ENCODE results near the gene JADE2. TPM values are rescaled to one million over a fixed set of nuclear protein-coding genes. Genes with fewer than 3 reads are reported as not detected.

JADE2 gene
- total RNA-seq, 1 experiment from 2014 or later = 39.9 TPM

DNA sequence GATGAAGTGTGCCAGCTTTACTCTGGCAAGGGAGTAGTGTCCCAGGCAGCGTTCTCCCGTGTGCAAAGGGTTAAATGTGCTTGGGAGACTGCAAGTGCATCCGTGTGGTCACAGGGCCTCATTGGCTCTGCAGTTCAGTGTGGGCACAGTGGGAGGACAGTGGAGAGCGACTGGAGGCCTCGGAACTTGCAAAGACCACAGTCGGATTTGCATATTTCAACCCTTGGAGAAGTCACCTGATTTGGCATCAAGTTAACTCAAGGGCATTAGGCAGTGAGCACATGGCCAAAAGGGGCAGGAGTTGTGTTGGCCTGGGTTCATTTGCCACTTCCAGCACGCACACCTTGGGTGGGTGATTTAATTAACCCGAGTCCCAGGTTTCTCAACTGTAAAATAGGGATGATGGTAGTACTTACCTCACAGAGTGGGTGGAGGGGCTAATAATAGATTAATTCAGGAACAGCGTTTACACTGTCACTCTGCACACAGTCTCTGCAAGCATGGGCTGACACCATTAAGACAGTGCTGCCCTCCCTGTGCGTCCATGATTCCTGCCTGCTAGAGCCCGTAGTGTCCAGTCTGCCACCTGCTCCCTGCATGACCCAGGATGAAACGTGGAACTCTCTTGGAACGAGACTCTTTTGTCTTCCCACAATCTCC is 22.7 kb downstream of the JADE2 start:
- H3K4me3 ChIP-seq (replicated peaks in 1 of 2; ENCODE audit: low read depth in 1 of 2, low read length in 2 of 2) = no peak overlapping the region
- DNase-seq (ENCODE audit: low read depth, low spot score) (no peak), ATAC-seq (no peak)
- no peaks in the 10 kb centered on the region for H3K79me2 ChIP-seq (ENCODE audit: insufficient read depth, low read length)
- H3K27me3 ChIP-seq (ENCODE audit: insufficient read depth, low read length) = no peaks in the 10 kb centered on the region
- H3K36me3 ChIP-seq (ENCODE audit: control insufficient read depth in 1 of 2, insufficient read depth in 2 of 2, low read length in 2 of 2) = peaks cover 2 to 10% of the 10 kb centered on the region in 2 experiments; a peak in 2 of 4 replicates
- H2AFZ ChIP-seq (ENCODE audit: low read depth, low read length, poor library complexity, severe bottlenecking) = no peak overlapping the region
- H3K4me1 ChIP-seq (ENCODE audit: control insufficient read depth in 1 of 2, insufficient read depth in 2 of 2, low read length in 2 of 2) = peaks cover 0 to 6% of the 10 kb centered on the region in 2 experiments; a peak in 1 of 4 replicates
- no peaks in the 10 kb centered on the region for H3K9me2 ChIP-seq (ENCODE audit: insufficient read depth)
- H3K9ac ChIP-seq (ENCODE audit: low read length) = no peak overlapping the region
- ChIA-PET POLR2A (no interaction called here), CTCF (no interaction called here), RAD21 (ENCODE audit: low non-redundant PET in 1 of 2, low total read pairs in 2 of 2, uncharacterized antibody in 2 of 2, unreplicated experiment in 2 of 2) (no interaction called here)
- no peaks in the 10 kb centered on the region for H4K20me1 ChIP-seq (ENCODE audit: insufficient read depth)
- intact Hi-C loops (cut with micrococcal nuclease) = no loop called here
- H3K27ac ChIP-seq (ENCODE audit: low read depth, low read length) = no peak overlapping the region
- H3K9me3 ChIP-seq (ENCODE audit: control insufficient read depth in 1 of 2, insufficient read depth in 1 of 2, low read depth in 1 of 2, low read length in 2 of 2) = no peaks in the 10 kb centered on the region
- H3K4me2 ChIP-seq (ENCODE audit: low read length) = no peak overlapping the region
- no TSS peak for BruUV-seq (replicated peaks)
- TF ChIP-seq JUND (IDR thresholded peaks at IDR 0.05) (no peak), ZNF274 (IDR thresholded peaks at IDR 0.05; ENCODE audit: low read depth, low read length) (no peak), POLR2AphosphoS5 (IDR thresholded peaks at IDR 0.05; ENCODE audit: low read depth, low read length) (no peak), EZH2phosphoT487 (IDR thresholded peaks at IDR 0.05; ENCODE audit: borderline replicate concordance) (no peak), SP1 (IDR thresholded peaks at IDR 0.05; ENCODE audit: low read depth) (no peak), EZH2 (IDR thresholded peaks at IDR 0.05) (no peak), ELF1 (IDR thresholded peaks at IDR 0.05; ENCODE audit: borderline replicate concordance, low read depth) (no peak), ZFX (IDR thresholded peaks at IDR 0.05) (no peak), FOSL1 (IDR thresholded peaks at IDR 0.05; ENCODE audit: low read depth) (no peak), POLR2A (IDR thresholded peaks at IDR 0.05; ENCODE audit: borderline replicate concordance, extremely low read depth, insufficient read depth, insufficient read length) (no peak), RAD21 (IDR thresholded peaks at IDR 0.05; ENCODE audit: low read depth) (no peak), SRF (IDR thresholded peaks at IDR 0.05; ENCODE audit: low read depth) (no peak), TCF7L2 (IDR thresholded peaks at IDR 0.05; ENCODE audit: borderline replicate concordance, extremely low read depth, insufficient read depth, insufficient read length) (no peak)
- TF ChIP-seq, protein P1, sequence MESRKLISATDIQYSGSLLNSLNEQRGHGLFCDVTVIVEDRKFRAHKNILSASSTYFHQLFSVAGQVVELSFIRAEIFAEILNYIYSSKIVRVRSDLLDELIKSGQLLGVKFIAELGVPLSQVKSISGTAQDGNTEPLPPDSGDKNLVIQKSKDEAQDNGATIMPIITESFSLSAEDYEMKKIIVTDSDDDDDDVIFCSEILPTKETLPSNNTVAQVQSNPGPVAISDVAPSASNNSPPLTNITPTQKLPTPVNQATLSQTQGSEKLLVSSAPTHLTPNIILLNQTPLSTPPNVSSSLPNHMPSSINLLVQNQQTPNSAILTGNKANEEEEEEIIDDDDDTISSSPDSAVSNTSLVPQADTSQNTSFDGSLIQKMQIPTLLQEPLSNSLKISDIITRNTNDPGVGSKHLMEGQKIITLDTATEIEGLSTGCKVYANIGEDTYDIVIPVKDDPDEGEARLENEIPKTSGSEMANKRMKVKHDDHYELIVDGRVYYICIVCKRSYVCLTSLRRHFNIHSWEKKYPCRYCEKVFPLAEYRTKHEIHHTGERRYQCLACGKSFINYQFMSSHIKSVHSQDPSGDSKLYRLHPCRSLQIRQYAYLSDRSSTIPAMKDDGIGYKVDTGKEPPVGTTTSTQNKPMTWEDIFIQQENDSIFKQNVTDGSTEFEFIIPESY (IDR thresholded peaks at IDR 0.05; ENCODE audit: extremely low read depth, insufficient replicate concordance, low read length) = no peak
- TF ChIP-seq, protein P2, sequence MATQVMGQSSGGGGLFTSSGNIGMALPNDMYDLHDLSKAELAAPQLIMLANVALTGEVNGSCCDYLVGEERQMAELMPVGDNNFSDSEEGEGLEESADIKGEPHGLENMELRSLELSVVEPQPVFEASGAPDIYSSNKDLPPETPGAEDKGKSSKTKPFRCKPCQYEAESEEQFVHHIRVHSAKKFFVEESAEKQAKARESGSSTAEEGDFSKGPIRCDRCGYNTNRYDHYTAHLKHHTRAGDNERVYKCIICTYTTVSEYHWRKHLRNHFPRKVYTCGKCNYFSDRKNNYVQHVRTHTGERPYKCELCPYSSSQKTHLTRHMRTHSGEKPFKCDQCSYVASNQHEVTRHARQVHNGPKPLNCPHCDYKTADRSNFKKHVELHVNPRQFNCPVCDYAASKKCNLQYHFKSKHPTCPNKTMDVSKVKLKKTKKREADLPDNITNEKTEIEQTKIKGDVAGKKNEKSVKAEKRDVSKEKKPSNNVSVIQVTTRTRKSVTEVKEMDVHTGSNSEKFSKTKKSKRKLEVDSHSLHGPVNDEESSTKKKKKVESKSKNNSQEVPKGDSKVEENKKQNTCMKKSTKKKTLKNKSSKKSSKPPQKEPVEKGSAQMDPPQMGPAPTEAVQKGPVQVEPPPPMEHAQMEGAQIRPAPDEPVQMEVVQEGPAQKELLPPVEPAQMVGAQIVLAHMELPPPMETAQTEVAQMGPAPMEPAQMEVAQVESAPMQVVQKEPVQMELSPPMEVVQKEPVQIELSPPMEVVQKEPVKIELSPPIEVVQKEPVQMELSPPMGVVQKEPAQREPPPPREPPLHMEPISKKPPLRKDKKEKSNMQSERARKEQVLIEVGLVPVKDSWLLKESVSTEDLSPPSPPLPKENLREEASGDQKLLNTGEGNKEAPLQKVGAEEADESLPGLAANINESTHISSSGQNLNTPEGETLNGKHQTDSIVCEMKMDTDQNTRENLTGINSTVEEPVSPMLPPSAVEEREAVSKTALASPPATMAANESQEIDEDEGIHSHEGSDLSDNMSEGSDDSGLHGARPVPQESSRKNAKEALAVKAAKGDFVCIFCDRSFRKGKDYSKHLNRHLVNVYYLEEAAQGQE (IDR thresholded peaks at IDR 0.05; ENCODE audit: low read depth) = no peak
- TF ChIP-seq, protein P3, sequence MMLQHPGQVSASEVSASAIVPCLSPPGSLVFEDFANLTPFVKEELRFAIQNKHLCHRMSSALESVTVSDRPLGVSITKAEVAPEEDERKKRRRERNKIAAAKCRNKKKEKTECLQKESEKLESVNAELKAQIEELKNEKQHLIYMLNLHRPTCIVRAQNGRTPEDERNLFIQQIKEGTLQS (IDR thresholded peaks at IDR 0.05) = no peak
- TF ChIP-seq, protein P4, sequence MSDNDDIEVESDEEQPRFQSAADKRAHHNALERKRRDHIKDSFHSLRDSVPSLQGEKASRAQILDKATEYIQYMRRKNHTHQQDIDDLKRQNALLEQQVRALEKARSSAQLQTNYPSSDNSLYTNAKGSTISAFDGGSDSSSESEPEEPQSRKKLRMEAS (IDR thresholded peaks at IDR 0.05) = no peak
- TF ChIP-seq, protein P5, sequence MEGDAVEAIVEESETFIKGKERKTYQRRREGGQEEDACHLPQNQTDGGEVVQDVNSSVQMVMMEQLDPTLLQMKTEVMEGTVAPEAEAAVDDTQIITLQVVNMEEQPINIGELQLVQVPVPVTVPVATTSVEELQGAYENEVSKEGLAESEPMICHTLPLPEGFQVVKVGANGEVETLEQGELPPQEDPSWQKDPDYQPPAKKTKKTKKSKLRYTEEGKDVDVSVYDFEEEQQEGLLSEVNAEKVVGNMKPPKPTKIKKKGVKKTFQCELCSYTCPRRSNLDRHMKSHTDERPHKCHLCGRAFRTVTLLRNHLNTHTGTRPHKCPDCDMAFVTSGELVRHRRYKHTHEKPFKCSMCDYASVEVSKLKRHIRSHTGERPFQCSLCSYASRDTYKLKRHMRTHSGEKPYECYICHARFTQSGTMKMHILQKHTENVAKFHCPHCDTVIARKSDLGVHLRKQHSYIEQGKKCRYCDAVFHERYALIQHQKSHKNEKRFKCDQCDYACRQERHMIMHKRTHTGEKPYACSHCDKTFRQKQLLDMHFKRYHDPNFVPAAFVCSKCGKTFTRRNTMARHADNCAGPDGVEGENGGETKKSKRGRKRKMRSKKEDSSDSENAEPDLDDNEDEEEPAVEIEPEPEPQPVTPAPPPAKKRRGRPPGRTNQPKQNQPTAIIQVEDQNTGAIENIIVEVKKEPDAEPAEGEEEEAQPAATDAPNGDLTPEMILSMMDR (IDR thresholded peaks at IDR 0.05 in 2 of 3, conservative IDR thresholded peaks at IDR 0.05 in 1 of 3; ENCODE audit: borderline replicate concordance in 1 of 3, insufficient read depth in 1 of 3, low read depth in 2 of 3, low read length in 2 of 3) = no peak
